Mucosa of descending colon (tissue), 3 donors: Measurements from ENCODE around the gene CCT3. TPM values are rescaled to one million over a fixed set of nuclear protein-coding genes. Genes with fewer than 3 reads are reported as not detected.

Experiments used
- ATAC-seq: fragments of 200-7000 bp; cut with Tn5 transposase; one replicate; pipeline ENCODE4 v1.9.1; 2020; ENCODE audit warnings: mild to moderate bottlenecking, moderate library complexity
- DNase-seq, 3 donors: peaks; one replicate each; pipeline ENCODE4 v3.0.0-alpha.2; 2020
- H3K36me3 ChIP-seq: fragments of 200-600 bp; one replicate; pipeline ENCODE4 v1.8.0; 2021; ENCODE audit warnings: low read depth, mild to moderate bottlenecking
- H3K4me1 ChIP-seq: fragments of 200-600 bp; one replicate; pipeline ENCODE4 v1.8.0; 2021; ENCODE audit warnings: low read depth, mild to moderate bottlenecking
- H3K4me3 ChIP-seq: fragments of 200-600 bp; one replicate; pipeline ENCODE4 v1.8.0; 2021; ENCODE audit warnings: mild to moderate bottlenecking
- H3K9me3 ChIP-seq: fragments of 200-600 bp; one replicate; pipeline ENCODE4 v1.8.0; 2021; ENCODE audit warnings: mild to moderate bottlenecking
- CTCF ChIP-seq: fragments of 200-600 bp; IDR thresholded peaks from one replicate; pipeline ENCODE4 v1.8.0; 2022; ENCODE audit warnings: antibody characterized with exemption, mild to moderate bottlenecking
- intact Hi-C, 2 donors: fragments of 100-400 bp; cut with DNase I in 1 of 2; cut with micrococcal nuclease in 1 of 2; formaldehyde crosslinking; loops; one replicate each; pipeline versions ENCODE4 v1.11.0 to v1.11.1; 2022; cut with DNase I, micrococcal nuclease
- total RNA-seq, 3 donors: library from RNA; stranded (reverse); fragmentation: NEBNext Ultra II Directional in 2 of 3; extraction: Animal tissue kit (Norgen Biotek cat#: 25700) in 2 of 3; gene quantifications; one replicate each; pipeline versions ENCODE4 v1.2.1 to v1.2.4, GENCODE V29; 2021 to 2023
- donor health status: DM: no; HTN: no; CAD: no; lungs with moderate emphysema.
- donor health status: DM: no; HTN: no; CAD: no.
- donor health status: DM: no; HTN: yes; CAD: no.

The CCT3 gene
- total RNA-seq, 3 donors from 2014 or later: 117 to 157 (median 133) TPM

GRCh38 chr1:156385534-156386031 is 47.5 kb upstream of the CCT3 start:
- intact Hi-C loops: loop anchor here (2.0 to 10.0 kb wide), 3 partner anchors 59 to 229 kb away; partner anchors contain the start of gene HAPLN2 (in 1 of the 2)
- Histone ChIP-seq H3K36me3 (no peaks in the 10 kb centered on the region), H3K4me1 (no peaks in the 10 kb centered on the region), H3K4me3 (no peak overlapping the region), H3K9me3 (no peaks in the 10 kb centered on the region)
- DNase-seq: peak in 2 of 3 donors; percentile 56 to 80
- peak; percentile 56 for ATAC-seq
- TF ChIP-seq CTCF: peak; percentile 82

- Histone ChIP-seq H3K36me3 (no peaks in the 10 kb centered on the region), H3K4me1 (no peaks in the 10 kb centered on the region), H3K9me3 (no peaks in the 10 kb centered on the region), H3K4me3 (no peak overlapping the region)
- no peak for ATAC-seq
- intact Hi-C loops: loop anchor here (2.0 to 10.0 kb wide), 3 partner anchors 60 to 230 kb away; partner anchors contain the start of gene HAPLN2 (in 1 of the 2)
- TF ChIP-seq CTCF: no peak
- no peak for DNase-seq
These were observed 46.6 kb upstream of the CCT3 start for GRCh38 chr1:156384658-156385057.

- Histone ChIP-seq H3K4me3 (no peak overlapping the region), H3K36me3 (no peaks in the 10 kb centered on the region), H3K4me1 (no peaks in the 10 kb centered on the region), H3K9me3 (no peaks in the 10 kb centered on the region)
- DNase-seq (no peak), ATAC-seq (no peak)
- intact Hi-C loops: loop anchor here (2.0 to 10.0 kb wide), 2 partner anchors 61 to 231 kb away; partner anchors contain the start of gene HAPLN2 (in 1 of the 2)
- TF ChIP-seq CTCF: no peak
These were observed 45.9 kb upstream of the CCT3 start for GRCh38 chr1:156384007-156384406.

GRCh38 chr1:156383023-156383422 is 44.9 kb upstream of the CCT3 start:
- ATAC-seq: peak; percentile 85
- peak in 2 of 3 donors; percentile 67 to 69 for DNase-seq
- Histone ChIP-seq H3K36me3 (no peaks in the 10 kb centered on the region), H3K4me1 (no peaks in the 10 kb centered on the region), H3K9me3 (no peaks in the 10 kb centered on the region), H3K4me3 (no peak overlapping the region)
- intact Hi-C loops: loop anchor here in 1 of 2 donors (10.0 kb wide), 1 partner anchor 232 kb away; the partner anchor contains the start of gene HAPLN2
- TF ChIP-seq CTCF: peak; percentile 57

- Histone ChIP-seq H3K36me3 (no peaks in the 10 kb centered on the region), H3K9me3 (no peaks in the 10 kb centered on the region), H3K4me3 (no peak overlapping the region), H3K4me1 (no peaks in the 10 kb centered on the region)
- no peak for DNase-seq
- no peak for ATAC-seq
- no peak for TF ChIP-seq CTCF
- intact Hi-C loops: loop anchor here in 1 of 2 donors (10.0 kb wide), 1 partner anchor 232 kb away; the partner anchor contains the start of gene HAPLN2
These were observed 44.5 kb upstream of the CCT3 start for GRCh38 chr1:156382561-156382960.
